GM18858 (cell line): ENCODE data around the gene SCUBE1.

Source experiments
- ATAC-seq: cut with Tn5 transposase; IDR thresholded peaks from one replicate; pipeline ENCODE4 v1.9.1; 2021; ENCODE audit not compliant: unreplicated experiment

Gene SCUBE1

GRCh38 chr22:43220625-43221380 is 122.4 kb downstream of the SCUBE1 start:
- ATAC-seq, result no peak

- ATAC-seq, result no peak
Measured at GRCh38 chr22:43218786-43219185, 124.4 kb downstream of the SCUBE1 start.

DNA sequence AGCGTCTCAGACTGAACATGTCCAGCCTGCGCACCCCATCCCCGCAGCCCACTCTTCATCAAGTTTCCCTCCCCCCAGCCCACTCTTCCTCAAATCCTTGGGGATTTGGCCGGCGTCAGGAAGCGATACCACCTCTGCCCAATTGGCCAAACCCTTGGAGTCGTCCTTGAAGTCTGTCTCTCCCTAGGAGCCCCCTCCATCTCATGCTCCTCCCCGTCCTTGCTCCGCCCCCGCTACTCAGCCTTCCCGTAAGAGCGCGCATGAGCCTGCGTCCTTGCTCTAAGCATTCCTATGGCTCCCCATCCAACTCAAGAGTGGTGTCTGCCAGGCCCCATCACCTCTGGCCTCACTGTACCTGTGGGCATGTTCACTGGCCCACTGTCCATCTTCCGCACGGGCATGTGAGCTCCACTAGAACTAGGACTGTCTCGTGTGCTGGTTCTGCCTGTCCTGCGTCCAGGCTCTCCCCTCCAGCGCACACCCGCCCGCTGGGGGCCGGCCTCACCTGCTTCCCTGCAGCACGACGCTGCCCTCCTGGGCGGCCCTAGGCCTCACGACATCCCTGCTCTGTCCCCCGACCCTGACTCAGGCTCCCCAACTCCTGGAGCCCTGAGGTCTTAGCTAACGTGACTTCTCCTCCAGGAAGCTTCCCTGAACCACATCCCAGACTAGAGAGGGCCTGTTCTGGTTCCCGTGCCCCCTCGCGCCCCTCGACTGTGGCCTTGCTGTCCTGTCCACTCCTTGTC is 125.7 kb downstream of the SCUBE1 start:
- ATAC-seq, result no peak

DNA sequence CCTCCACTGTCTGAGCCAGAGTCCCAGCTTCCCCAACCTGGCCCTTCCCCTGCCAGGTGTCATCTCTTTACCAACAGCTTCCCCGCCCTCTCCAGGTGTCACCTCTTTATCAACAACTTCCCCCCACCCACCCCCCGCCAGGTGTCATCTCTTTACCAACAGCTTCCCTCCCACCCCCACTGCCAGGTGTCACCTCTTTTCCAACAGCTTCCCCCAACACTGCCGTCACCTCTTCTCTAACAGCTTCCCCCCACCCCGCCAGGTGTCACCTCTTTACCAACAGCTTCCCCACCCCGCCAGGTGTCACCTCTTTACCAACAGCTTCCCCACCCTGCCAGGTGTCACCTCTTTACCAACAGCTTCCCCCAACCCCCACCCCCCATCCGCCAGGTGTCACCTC is 126.4 kb downstream of the SCUBE1 start:
- ATAC-seq, result no peak

DNA sequence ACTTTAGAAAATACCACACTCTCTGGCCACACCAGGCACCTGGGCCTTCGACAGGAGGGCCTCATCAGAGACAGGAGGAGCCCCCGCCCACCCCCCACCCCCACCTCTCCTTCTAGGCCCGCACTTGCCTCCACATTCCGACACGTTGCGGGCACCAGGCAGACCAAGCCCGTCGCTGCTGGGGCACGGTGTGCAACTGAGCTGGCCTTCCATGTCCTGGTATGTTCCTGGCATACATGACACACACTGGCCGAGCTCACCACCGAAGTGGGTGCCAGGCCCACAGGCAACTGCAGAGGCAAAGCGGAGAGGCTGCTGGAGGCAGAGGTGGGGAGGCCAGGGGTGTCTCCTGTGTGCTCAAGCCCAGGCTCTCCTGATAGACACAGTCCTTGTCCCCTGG is 129.2 kb downstream of the SCUBE1 start:
- no peak for ATAC-seq

- ATAC-seq, result no peak
Measured at GRCh38 chr22:43213051-43213450, 130.1 kb downstream of the SCUBE1 start.

DNA sequence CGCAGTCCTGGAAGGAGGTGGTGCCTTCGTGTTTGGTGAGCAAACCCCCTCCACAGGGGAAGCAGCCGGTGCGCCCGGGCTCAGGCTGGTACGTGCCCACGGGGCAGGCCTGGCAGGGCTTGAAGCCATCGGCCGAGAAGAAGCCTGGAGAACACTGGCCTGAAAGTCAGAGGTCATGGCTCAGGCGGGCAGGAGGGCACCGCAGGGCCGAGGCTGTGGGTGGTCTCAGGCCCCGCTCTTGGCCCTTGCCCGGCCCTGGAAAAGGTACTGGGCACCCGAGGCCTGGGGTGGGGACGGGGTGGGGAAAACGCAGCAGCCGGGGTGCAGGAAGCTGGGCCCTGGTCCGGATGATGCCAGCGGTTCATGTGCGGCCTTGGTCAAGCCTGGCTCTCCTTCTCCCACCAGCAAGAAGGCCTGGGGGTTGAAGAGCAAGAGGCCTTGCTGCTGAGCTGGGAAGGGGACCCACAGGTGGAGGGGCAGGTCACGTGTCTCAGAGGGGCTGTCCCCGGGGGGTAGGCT is 130.7 kb downstream of the SCUBE1 start:
- no peak for ATAC-seq

- ATAC-seq, result no peak
Measured at GRCh38 chr22:43211941-43212433, 131.2 kb downstream of the SCUBE1 start.

DNA sequence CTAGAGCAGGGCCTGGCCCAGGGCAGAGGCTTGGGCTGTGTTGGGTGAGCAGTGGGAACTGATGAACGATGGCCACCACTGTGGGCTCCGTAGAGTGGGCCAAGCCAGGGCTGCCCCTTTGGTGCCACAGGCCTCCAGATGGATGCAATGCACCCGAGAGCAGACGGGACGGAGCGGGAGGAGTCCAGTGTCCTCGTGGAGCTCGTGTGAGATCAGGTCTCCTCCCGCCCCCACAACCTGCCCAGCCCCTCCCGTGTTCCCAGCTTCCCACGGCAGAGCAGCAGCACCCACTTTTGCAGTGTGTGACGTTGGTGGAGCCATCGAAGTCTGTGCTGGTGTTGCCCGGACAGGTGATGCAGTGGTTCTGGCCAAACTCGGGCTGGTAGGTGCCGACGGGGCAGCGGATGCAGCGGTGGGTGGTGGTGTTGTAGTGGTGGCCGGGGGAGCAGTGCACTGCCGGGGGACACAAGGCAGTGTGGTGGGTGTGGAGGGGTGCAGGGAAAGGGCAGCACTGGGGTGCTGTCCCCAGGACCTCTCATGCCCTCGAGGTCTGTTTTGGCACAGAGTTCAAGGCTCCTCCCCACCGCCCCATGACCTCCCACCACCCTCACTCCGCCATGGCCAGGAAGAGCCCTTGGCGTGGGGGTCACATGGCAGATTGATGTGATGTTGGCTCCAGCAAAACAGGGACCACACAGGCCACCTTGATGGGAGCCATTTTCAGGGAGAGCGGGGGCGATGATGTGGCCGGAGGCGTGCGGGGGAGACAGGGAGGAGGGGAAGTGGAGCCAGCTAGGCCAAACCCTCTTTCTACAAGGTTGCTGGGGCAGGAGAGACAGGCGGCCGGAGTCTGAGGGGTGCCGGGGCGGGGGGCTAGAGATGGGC is 132.3 kb downstream of the SCUBE1 start:
- ATAC-seq, result no peak

DNA sequence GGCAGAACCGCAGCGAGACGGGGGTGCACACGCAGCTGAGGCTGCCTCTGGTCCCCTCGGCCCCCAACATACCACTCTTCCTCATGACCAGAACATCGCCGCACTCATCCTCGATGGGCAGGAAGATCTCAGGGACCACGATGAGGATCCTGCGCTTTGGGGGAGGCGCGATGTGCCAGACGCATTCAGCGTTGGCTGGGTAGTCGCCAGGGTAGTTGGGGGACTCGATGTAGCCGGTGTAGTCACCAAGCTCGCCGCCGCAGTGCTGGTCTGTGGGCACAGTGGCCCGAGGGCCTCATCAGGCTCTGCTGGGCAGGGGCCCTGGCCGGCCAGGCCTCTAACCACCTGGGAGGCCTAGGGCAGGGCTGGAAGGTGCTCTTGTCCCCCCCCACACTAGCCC is 133.2 kb downstream of the SCUBE1 start:
- no peak for ATAC-seq

- no peak for ATAC-seq
Measured at GRCh38 chr22:43209523-43209890, 133.7 kb downstream of the SCUBE1 start.

DNA sequence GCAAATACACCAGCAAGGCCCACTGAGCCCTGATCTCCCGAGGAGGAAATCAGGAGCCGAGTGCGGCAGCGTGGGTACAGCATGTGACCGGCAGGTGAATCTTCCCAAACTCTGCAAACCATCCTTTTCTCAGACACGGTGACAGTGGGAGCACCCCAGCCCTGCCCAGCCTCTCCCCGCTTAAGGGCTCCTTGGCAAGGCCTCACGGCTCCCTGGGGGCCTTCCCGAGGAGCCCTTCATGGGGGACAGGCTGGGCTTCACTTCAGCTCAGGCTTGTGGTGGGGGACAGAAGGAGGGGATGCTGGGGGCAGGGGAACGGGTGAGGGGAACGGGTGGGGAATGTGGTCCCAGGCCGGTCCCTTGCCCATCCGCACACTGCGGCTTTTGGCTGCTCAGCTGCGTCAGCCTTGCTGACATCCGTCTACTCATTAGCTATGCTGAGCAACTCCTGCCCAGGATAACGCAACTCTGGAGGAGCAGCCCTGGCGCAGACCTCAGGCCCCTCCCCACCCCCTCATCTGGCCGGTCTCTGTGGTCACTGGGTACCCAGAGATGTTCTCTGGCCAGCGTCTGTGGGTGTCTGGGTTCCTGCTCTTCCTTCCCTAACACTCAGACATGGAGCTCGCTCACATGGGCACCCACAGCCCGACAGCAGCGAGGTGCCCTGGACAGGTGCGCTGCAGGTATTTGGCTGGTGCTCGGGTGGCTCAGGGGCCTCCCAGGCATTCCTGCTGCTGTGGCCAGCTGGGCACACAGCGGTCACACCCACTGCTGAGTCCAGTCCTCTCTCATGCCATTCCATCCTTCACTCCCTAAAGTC is 134.3 kb downstream of the SCUBE1 start:
- no peak for ATAC-seq

DNA sequence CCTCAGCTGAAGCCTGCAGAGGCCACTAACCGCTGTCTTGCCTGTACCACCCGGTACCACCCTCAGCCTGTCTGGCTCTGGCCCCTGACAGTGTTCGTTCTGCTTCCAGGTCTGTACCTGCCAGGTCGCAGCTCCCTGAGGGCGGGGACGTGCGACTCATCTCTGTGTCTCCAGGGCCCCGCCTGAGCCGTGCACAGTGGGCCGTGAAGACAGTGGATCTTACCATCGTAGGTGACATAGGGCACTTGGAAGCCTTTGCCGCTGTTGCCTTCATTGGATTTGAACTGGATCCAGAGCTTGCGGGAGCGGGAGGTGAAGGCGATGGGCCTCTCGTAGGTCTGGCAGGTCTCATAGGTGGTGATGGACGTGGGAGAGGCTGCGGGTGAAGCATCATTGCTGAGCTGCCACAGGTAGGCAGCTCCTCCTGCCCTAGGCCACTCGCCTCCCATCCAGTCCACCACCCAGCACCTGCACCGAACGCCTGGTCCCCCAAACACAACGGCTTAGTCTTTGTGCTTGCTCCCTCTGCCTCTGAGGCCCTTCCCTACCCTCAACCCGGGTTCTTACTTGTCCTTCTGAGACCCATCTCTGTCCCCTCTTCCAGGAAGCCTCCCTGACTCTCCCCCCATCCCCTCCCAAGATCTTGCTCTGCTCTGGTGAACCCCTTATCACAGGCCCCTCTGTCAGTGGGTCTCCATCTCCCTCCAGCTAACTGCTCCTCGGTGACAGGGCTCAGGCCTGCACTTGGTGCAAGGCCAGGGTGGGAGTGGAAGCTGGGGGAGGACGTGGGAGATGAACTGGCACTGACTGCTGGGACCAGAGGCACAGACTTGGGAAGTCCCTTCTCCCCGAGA is 135.1 kb downstream of the SCUBE1 start:
- ATAC-seq, result no peak

GRCh38 chr22:43207386-43207785 is 135.8 kb downstream of the SCUBE1 start:
- ATAC-seq, result no peak

- no peak for ATAC-seq
Measured at GRCh38 chr22:43206509-43207161, 136.5 kb downstream of the SCUBE1 start.

DNA sequence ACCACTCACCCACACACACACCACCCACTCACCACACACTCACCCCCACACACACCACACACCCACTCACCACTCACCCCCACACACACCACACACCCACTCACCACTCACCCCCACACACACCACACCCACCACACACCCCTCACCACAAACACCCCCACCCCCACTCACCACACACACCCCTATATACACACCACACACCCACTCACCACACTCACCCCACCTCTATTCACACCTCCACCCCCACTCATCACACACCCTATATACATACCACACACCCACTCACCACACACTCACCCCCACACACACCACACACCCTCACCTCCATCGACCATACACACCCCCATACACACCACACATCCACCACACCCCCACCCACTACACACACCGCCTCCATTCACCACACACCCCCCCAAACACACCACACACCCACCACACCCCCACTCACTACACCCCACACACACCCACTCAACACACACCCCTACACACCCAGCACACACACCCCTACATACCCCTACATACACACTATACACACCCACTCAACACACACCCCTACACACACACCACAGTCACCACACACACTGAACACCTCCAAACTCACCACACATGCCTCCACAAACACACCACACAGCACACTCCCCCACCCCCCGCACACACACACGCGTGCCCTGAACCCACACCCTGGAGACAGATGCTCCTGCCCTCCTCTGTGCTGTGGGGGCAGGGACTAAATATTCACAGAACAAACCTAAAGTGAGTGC is 137.2 kb downstream of the SCUBE1 start:
- no peak for ATAC-seq

- no peak for ATAC-seq
Measured at GRCh38 chr22:43205261-43205691, 137.9 kb downstream of the SCUBE1 start.

DNA sequence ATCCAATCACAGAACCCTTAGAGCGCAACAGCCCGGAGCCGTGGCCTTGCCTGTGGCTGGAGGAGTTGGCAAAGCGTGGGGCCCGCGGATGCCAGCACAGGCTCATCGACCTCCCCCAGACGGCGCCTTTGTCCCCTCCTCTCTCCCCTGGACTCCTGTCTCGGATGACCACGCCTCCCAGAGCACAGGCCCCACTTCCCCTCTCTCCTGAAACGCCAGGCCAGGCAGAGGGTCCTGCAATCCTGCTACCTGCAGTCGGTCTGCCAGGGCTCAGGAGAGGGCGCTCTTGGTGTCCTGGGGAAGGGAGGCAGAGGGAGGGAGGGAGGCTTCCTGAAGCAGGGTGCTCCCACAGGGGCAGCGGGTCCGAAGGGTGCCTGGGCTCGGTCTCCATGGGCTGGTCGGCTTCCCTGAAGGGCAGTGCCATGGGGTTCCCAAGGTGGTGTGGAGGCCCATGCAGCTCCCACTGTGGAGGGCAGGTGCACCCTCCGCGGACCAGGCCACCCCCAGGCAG is 139.6 kb downstream of the SCUBE1 start:
- no peak for ATAC-seq
